GM12892 (cell line): ENCODE results near the gene TERB1.

Source experiments
- POLR2A ChIP-seq: IDR thresholded peaks from 2 replicates; pipeline ENCODE4 v1.6.1; 2011; ENCODE audit warnings: low read depth, low read length, control low read depth
- POLR2AphosphoS5 ChIP-seq: IDR thresholded peaks from 2 replicates; pipeline ENCODE4 v1.6.1; 2011; ENCODE audit warnings: low read depth, low read length, control low read depth
- TAF1 ChIP-seq: IDR thresholded peaks from 2 replicates; pipeline ENCODE4 v1.6.1; 2011; ENCODE audit warnings: low read depth, mild to moderate bottlenecking, control low read depth, low read length, borderline replicate concordance

DNA sequence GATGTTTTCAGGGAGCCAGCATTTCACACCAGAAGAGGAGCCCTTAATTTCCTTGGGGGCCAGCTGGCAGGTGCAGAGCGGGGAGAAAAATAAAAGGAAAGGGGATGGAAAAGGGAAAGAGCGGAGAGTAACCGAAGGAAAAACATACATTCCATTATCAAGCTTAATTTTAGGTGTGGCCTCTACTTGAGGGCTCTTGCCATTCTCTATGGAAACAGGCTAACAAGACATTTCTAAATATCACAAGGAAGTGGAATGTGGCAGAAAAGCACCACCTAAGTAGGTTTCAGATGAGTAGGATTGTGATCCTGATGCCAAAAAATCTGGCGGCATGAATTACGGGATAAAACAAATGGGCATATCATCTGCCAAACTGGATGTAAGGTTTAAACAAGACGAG lies 49.0 kb downstream of the TERB1 start:
- TF ChIP-seq POLR2AphosphoS5: no peak
- TF ChIP-seq POLR2A: no peak
- TF ChIP-seq TAF1: no peak
